Colonic mucosa (tissue), 4 donors: ENCODE measurements around the gene RABGGTA. TPM values are rescaled to one million over a fixed set of nuclear protein-coding genes. Genes with fewer than 3 reads are reported as not detected.
"Not testable (repeated sequence)": the region's sequence is repeated elsewhere in the genome, so short reads cannot be mapped to it uniquely, and the experiment has no call there.

Experiments used
- DNase-seq: peaks from one replicate; pipeline ENCODE4 v3.0.0-alpha.2; 2020
- H3K27ac ChIP-seq: fragments of 200-600 bp; one replicate; pipeline ENCODE4 v1.8.0; 2021
- H3K27me3 ChIP-seq: fragments of 200-600 bp; one replicate; pipeline ENCODE4 v1.8.0; 2021
- H3K36me3 ChIP-seq: fragments of 200-600 bp; one replicate; pipeline ENCODE4 v1.8.0; 2021
- H3K4me1 ChIP-seq: fragments of 200-600 bp; one replicate; pipeline ENCODE4 v1.8.0; 2021; ENCODE audit warnings: mild to moderate bottlenecking
- H3K4me3 ChIP-seq: fragments of 200-600 bp; one replicate; pipeline ENCODE4 v1.8.0; 2021
- H3K9ac ChIP-seq, 2 donors: one replicate each; pipeline ENCODE4 v1.7.0; 2013; ENCODE audit warnings: control low read depth in 2 of 2, low read depth in 2 of 2, low read length in 2 of 2
- H3K9me3 ChIP-seq: fragments of 200-600 bp; one replicate; pipeline ENCODE4 v1.8.0; 2021
- CTCF ChIP-seq: fragments of 200-600 bp; IDR thresholded peaks from one replicate; pipeline ENCODE4 v1.8.0; 2022; ENCODE audit warnings: antibody characterized with exemption, mild to moderate bottlenecking
- intact Hi-C: fragments of 100-400 bp; cut with DNase I; formaldehyde crosslinking; loops from one replicate; pipeline ENCODE4 v1.14.1; 2022
- total RNA-seq, 2 donors: library from RNA; stranded (reverse); fragmentation: NEBNext Ultra II Directional in 1 of 2; extraction: Animal tissue kit (Norgen Biotek cat#: 25700) in 1 of 2; gene quantifications; one replicate each; pipeline ENCODE4 v1.2.1, GENCODE V29; 2021
- donor health status: healthy.
- donor health status: DM: no; HTN: no; CAD: no.
- donor health status: DM: no; HTN: no; CAD: no.

RABGGTA gene
- total RNA-seq, 2 donors from 2014 or later: 37.3 to 38.3 TPM

GRCh38 chr14:24219080-24219479 is 52.3 kb downstream of the RABGGTA start:
- no peak for DNase-seq
- Histone ChIP-seq H3K4me3 (no peak overlapping the region), H3K27me3 (no peaks in the 10 kb centered on the region)

GRCh38 chr14:24216876-24217275 is 54.5 kb downstream of the RABGGTA start:
- H3K9ac ChIP-seq, H3K27me3 ChIP-seq, DNase-seq, H3K4me1 ChIP-seq, H3K27ac ChIP-seq, H3K36me3 ChIP-seq, H3K4me3 ChIP-seq, intact Hi-C loops, H3K9me3 ChIP-seq: not testable (repeated sequence)

More at GRCh38 chr14:24219080-24219479, 52.3 kb downstream of the RABGGTA start:
- no peak for TF ChIP-seq CTCF
- H3K9ac ChIP-seq: no peak overlapping the region
- no peak overlapping the region for H3K27ac ChIP-seq
- H3K9me3 ChIP-seq: no peaks in the 10 kb centered on the region
- H3K4me1 ChIP-seq: no peaks in the 10 kb centered on the region
- intact Hi-C loops: no loop called here
- no peaks in the 10 kb centered on the region for H3K36me3 ChIP-seq

GRCh38 chr14:24216345-24216699 is 55.1 kb downstream of the RABGGTA start:
- TF ChIP-seq CTCF: no peak
- H3K4me3 ChIP-seq: no peak overlapping the region
- DNase-seq: no peak
- H3K27me3 ChIP-seq: no peaks in the 10 kb centered on the region
- H3K36me3 ChIP-seq: no peaks in the 10 kb centered on the region
- intact Hi-C loops: no loop called here
- peaks cover 5% of the 10 kb centered on the region for H3K4me1 ChIP-seq
- H3K9me3 ChIP-seq: no peaks in the 10 kb centered on the region
- peak overlapping the region in 1 of 2 donors; percentile 92 for H3K9ac ChIP-seq
- no peak overlapping the region for H3K27ac ChIP-seq

Other genes with a start within 250 kb of the RABGGTA start
- 1 to 10 TPM in 1 of 2 donors, under 1 TPM in 1; 0.29 to 2.1 TPM for gene CARMIL3, start 219.6 kb downstream of the RABGGTA start, total RNA-seq
- gene CPNE6, start 200.0 kb downstream of the RABGGTA start, total RNA-seq: under 1 TPM in 1 of 2 donors, not detected in 1; 0.45 TPM
- 100 to 1,000 TPM; 133 to 173 TPM for gene PCK2, start 177.3 kb downstream of the RABGGTA start, total RNA-seq
- gene DCAF11, start 156.8 kb downstream of the RABGGTA start, total RNA-seq: 100 to 1,000 TPM in 1 of 2 donors, 10 to 100 TPM in 1; 89.2 to 106 TPM
- 1 to 10 TPM in 1 of 2 donors, under 1 TPM in 1; 0.88 to 2.7 TPM for gene NRL, start 156.6 kb downstream of the RABGGTA start, total RNA-seq
- 1 to 10 TPM in 1 of 2 donors, under 1 TPM in 1; 0.85 to 1.5 TPM for gene FITM1, start 140.9 kb downstream of the RABGGTA start, total RNA-seq
- gene PSME1, start 135.4 kb downstream of the RABGGTA start, total RNA-seq: 100 to 1,000 TPM; 199 to 235 TPM
- gene EMC9, start 130.0 kb downstream of the RABGGTA start, total RNA-seq: 10 to 100 TPM; 21.1 to 49.6 TPM
- gene PSME2, start 125.0 kb downstream of the RABGGTA start, total RNA-seq: 100 to 1,000 TPM; 151 to 320 TPM
- gene RNF31, start 124.1 kb downstream of the RABGGTA start, total RNA-seq: 10 to 100 TPM; 36.1 to 70.4 TPM
- gene IRF9, start 110.3 kb downstream of the RABGGTA start, total RNA-seq: 10 to 100 TPM; 54.4 to 57.5 TPM
- gene REC8, start 99.5 kb downstream of the RABGGTA start, total RNA-seq: 1 to 10 TPM; 5.1 TPM
- 10 to 100 TPM; 19.3 to 78.2 TPM for gene IPO4, start 82.8 kb downstream of the RABGGTA start, total RNA-seq
- 10 to 100 TPM; 58.8 to 65.6 TPM for gene TM9SF1, start 76.2 kb downstream of the RABGGTA start, total RNA-seq
- under 1 TPM; 0.19 to 0.49 TPM for gene TSSK4, start 65.9 kb downstream of the RABGGTA start, total RNA-seq
- 10 to 100 TPM; 47.8 to 48.0 TPM for gene CHMP4A, start 58.1 kb downstream of the RABGGTA start, total RNA-seq
- gene MDP1, start 55.5 kb downstream of the RABGGTA start, total RNA-seq: 10 to 100 TPM in 1 of 2 donors, 1 to 10 TPM in 1; 8.2 to 10.9 TPM
- gene NEDD8, start 39.2 kb downstream of the RABGGTA start, total RNA-seq: 100 to 1,000 TPM; 126 to 150 TPM
- 10 to 100 TPM; 57.9 to 68.1 TPM for gene GMPR2, start 38.7 kb downstream of the RABGGTA start, total RNA-seq
- 10 to 100 TPM; 45.5 to 45.7 TPM for gene TINF2, start 29.0 kb downstream of the RABGGTA start, total RNA-seq
- gene TGM1, start 8.4 kb downstream of the RABGGTA start, total RNA-seq: 1 to 10 TPM in 1 of 2 donors, under 1 TPM in 1; 0.40 to 3.9 TPM
- gene DHRS1, start 28.2 kb upstream of the RABGGTA start, total RNA-seq: 10 to 100 TPM; 38.0 to 42.4 TPM
- 10 to 100 TPM; 23.8 to 49.8 TPM for gene NOP9, start 28.3 kb upstream of the RABGGTA start, total RNA-seq
- gene CIDEB, start 36.4 kb upstream of the RABGGTA start, total RNA-seq: 10 to 100 TPM in 1 of 2 donors, 1 to 10 TPM in 1; 7.7 to 12.9 TPM
- gene LTB4R2, start 38.5 kb upstream of the RABGGTA start, total RNA-seq: 1 to 10 TPM; 2.7 to 7.8 TPM
- gene LTB4R, start 39.9 kb upstream of the RABGGTA start, total RNA-seq: 1 to 10 TPM; 1.5 to 4.0 TPM
- 10 to 100 TPM in 1 of 2 donors, 1 to 10 TPM in 1; 6.7 to 10.2 TPM for gene ADCY4, start 63.5 kb upstream of the RABGGTA start, total RNA-seq
- 10 to 100 TPM; 30.1 to 38.2 TPM for gene RIPK3, start 68.4 kb upstream of the RABGGTA start, total RNA-seq
- gene NFATC4, start 96.6 kb upstream of the RABGGTA start, total RNA-seq: 10 to 100 TPM; 11.2 to 24.0 TPM
- gene NYNRIN, start 127.4 kb upstream of the RABGGTA start, total RNA-seq: 10 to 100 TPM; 13.0 to 26.7 TPM
- 1 to 10 TPM; 1.8 to 2.0 TPM for gene CBLN3, start 158.1 kb upstream of the RABGGTA start, total RNA-seq
- 10 to 100 TPM; 82.6 to 90.4 TPM for gene KHNYN, start 158.4 kb upstream of the RABGGTA start, total RNA-seq
- 10 to 100 TPM; 32.5 to 40.9 TPM for gene SDR39U1, start 171.2 kb upstream of the RABGGTA start, total RNA-seq
- gene CMA1, start 236.7 kb upstream of the RABGGTA start, total RNA-seq: 1 to 10 TPM; 1.3 TPM